ENCODE data around the gene ZDHHC14. TPM values are rescaled to one million over a fixed set of nuclear protein-coding genes. Genes with fewer than 3 reads are reported as not detected.

The ZDHHC14 gene
- total RNA-seq, 1 experiment from 2014 or later = 17.3 TPM

- CTCF ChIA-PET = no interaction called here
- no peak for TF ChIP-seq CTCF (IDR thresholded peaks at IDR 0.05; ENCODE audit: unreplicated experiment)
- BruUV-seq (replicated peaks) = no TSS peak
- Mint-ChIP-seq H3K4me1 (ENCODE audit: low read depth, unreplicated experiment) (no peaks in the 10 kb centered on the region), H3K4me3 (ENCODE audit: low read depth, unreplicated experiment) (no peak overlapping the region), H3K36me3 (ENCODE audit: insufficient read depth, unreplicated experiment) (no peaks in the 10 kb centered on the region), H3K9me3 (ENCODE audit: low read depth, unreplicated experiment) (no peaks in the 10 kb centered on the region), H3K27ac (ENCODE audit: unreplicated experiment) (no peak overlapping the region), H3K27me3 (ENCODE audit: unreplicated experiment) (no peaks in the 10 kb centered on the region)
- no peak for DNase-seq
- intact Hi-C loops (cut with micrococcal nuclease; ENCODE audit: unreplicated experiment) = no loop called here
Observed at GRCh38 chr6:157628463-157628862, 247.5 kb downstream of the ZDHHC14 start.

GRCh38 chr6:157629220-157629619, 248.2 kb downstream of the ZDHHC14 start:
- no peak overlapping the region for H3K4me3 Mint-ChIP-seq (ENCODE audit: low read depth, unreplicated experiment)
- no peaks in the 10 kb centered on the region for H3K27me3 Mint-ChIP-seq (ENCODE audit: unreplicated experiment)
- intact Hi-C loops (cut with micrococcal nuclease; ENCODE audit: unreplicated experiment) = no loop called here
- no peaks in the 10 kb centered on the region for H3K4me1 Mint-ChIP-seq (ENCODE audit: low read depth, unreplicated experiment)
- CTCF ChIA-PET = interaction anchor here (0.7 kb wide), 1 partner anchor 12 kb away, joined by 4 read pairs; no protein-coding TSS in a partner anchor
- TF ChIP-seq CTCF (IDR thresholded peaks at IDR 0.05; ENCODE audit: unreplicated experiment) = no peak
- no peaks in the 10 kb centered on the region for H3K36me3 Mint-ChIP-seq (ENCODE audit: insufficient read depth, unreplicated experiment)
- H3K27ac Mint-ChIP-seq (ENCODE audit: unreplicated experiment) = no peak overlapping the region
- no peak for DNase-seq
- no TSS peak for BruUV-seq (replicated peaks)
- no peaks in the 10 kb centered on the region for H3K9me3 Mint-ChIP-seq (ENCODE audit: low read depth, unreplicated experiment)

GRCh38 chr6:157630463-157631080, 249.6 kb downstream of the ZDHHC14 start:
- no peak overlapping the region for H3K4me3 Mint-ChIP-seq (ENCODE audit: low read depth, unreplicated experiment)
- CTCF ChIA-PET = no interaction called here
- intact Hi-C loops (cut with micrococcal nuclease; ENCODE audit: unreplicated experiment) = no loop called here
- H3K27me3 Mint-ChIP-seq (ENCODE audit: unreplicated experiment) = no peaks in the 10 kb centered on the region
- no peaks in the 10 kb centered on the region for H3K4me1 Mint-ChIP-seq (ENCODE audit: low read depth, unreplicated experiment)
- BruUV-seq (replicated peaks) = no TSS peak
- DNase-seq = no peak
- no peaks in the 10 kb centered on the region for H3K36me3 Mint-ChIP-seq (ENCODE audit: insufficient read depth, unreplicated experiment)
- H3K27ac Mint-ChIP-seq (ENCODE audit: unreplicated experiment) = no peak overlapping the region
- TF ChIP-seq CTCF (IDR thresholded peaks at IDR 0.05; ENCODE audit: unreplicated experiment) = no peak
- H3K9me3 Mint-ChIP-seq (ENCODE audit: low read depth, unreplicated experiment) = no peaks in the 10 kb centered on the region

GRCh38 chr6:157631412-157631811, 250.4 kb downstream of the ZDHHC14 start:
- no peak for TF ChIP-seq CTCF (IDR thresholded peaks at IDR 0.05; ENCODE audit: unreplicated experiment)

More at GRCh38 chr6:157631412-157631811, 250.4 kb downstream of the ZDHHC14 start:
- no peak for DNase-seq
- BruUV-seq (replicated peaks) = no TSS peak
- no peaks in the 10 kb centered on the region for H3K36me3 Mint-ChIP-seq (ENCODE audit: insufficient read depth, unreplicated experiment)
- H3K9me3 Mint-ChIP-seq (ENCODE audit: low read depth, unreplicated experiment) = no peaks in the 10 kb centered on the region
- H3K27ac Mint-ChIP-seq (ENCODE audit: unreplicated experiment) = no peak overlapping the region
- intact Hi-C loops (cut with micrococcal nuclease; ENCODE audit: unreplicated experiment) = no loop called here
- no peak overlapping the region for H3K4me3 Mint-ChIP-seq (ENCODE audit: low read depth, unreplicated experiment)
- no peaks in the 10 kb centered on the region for H3K4me1 Mint-ChIP-seq (ENCODE audit: low read depth, unreplicated experiment)
- H3K27me3 Mint-ChIP-seq (ENCODE audit: unreplicated experiment) = no peaks in the 10 kb centered on the region
- CTCF ChIA-PET = no interaction called here

Measured in Calu3 (cell line).